PC-9 (cell line): ENCODE results near the gene SH3RF3. TPM values are rescaled to one million over a fixed set of nuclear protein-coding genes. Genes with fewer than 3 reads are reported as not detected.

Experiments
- BruUV-seq: library from RNA; stranded (reverse); fragments of 400-500 nt; replicated peaks from 2 replicates; lab custom pipeline; 2021; lab: Mats Ljungman, UMichigan
- CTCF ChIA-PET: fragments of 300-600 bp; sonication (Branson Sonifier 250); formaldehyde crosslinking; loops from one replicate; lab custom pipeline; 2022; ENCODE audit warnings: antibody characterized with exemption; lab: Charles Lee
- POLR2A ChIA-PET: fragments of 300-600 bp; sonication (Branson Sonifier 250); formaldehyde crosslinking; loops from one replicate; lab custom pipeline; 2022; ENCODE audit warnings: antibody characterized with exemption; ENCODE audit not compliant: unreplicated experiment; lab: Charles Lee
- DNase-seq, 2 experiments: peaks; one replicate each; pipeline versions ENCODE4 v3.0.0 to v3.0.0-alpha.2; 2015 to 2022; ENCODE audit warnings: mixed read lengths in 1 of 2
- H2AFZ ChIP-seq: fragments of 200-600 bp; sonication (generic); 2 replicates; pipeline ENCODE4 v1.8.1; 2017; ENCODE audit warnings: antibody characterized with exemption
- H3F3A ChIP-seq: fragments of 200-600 bp; sonication (generic); 2 replicates; pipeline ENCODE4 v1.8.1; 2017; ENCODE audit warnings: antibody characterized with exemption, mild to moderate bottlenecking, low read depth; ENCODE audit not compliant: insufficient read depth
- H3K27ac ChIP-seq: fragments of 200-600 bp; sonication (generic); 2 replicates; pipeline ENCODE4 v1.6.1; 2016; ENCODE audit warnings: mixed run types
- H3K27me3 ChIP-seq: fragments of 200-600 bp; sonication (generic); 2 replicates; pipeline ENCODE4 v1.6.1; 2016; ENCODE audit warnings: low read depth, mixed run types; ENCODE audit not compliant: insufficient read depth
- H3K36me3 ChIP-seq: fragments of 200-600 bp; sonication (generic); 2 replicates; pipeline ENCODE4 v1.6.1; 2016; ENCODE audit warnings: low read depth, mixed run types
- H3K4me1 ChIP-seq: fragments of 200-600 bp; sonication (generic); replicated peaks from 2 replicates; pipeline ENCODE4 v1.6.1; 2016; ENCODE audit warnings: mixed run types; ENCODE audit not compliant: insufficient read depth
- H3K4me2 ChIP-seq: fragments of 200-600 bp; sonication (generic); 2 replicates; pipeline ENCODE4 v1.6.1; 2017; ENCODE audit warnings: mixed run types
- H3K4me3 ChIP-seq: fragments of 200-600 bp; sonication (generic); 2 replicates; pipeline ENCODE4 v1.6.1; 2016; ENCODE audit warnings: mixed run types
- H3K79me2 ChIP-seq: fragments of 200-600 bp; sonication (generic); 2 replicates; pipeline ENCODE4 v1.6.1; 2017; ENCODE audit warnings: low read depth, mixed run types
- H3K9me2 ChIP-seq: fragments of 200-600 bp; sonication (generic); 2 replicates; pipeline ENCODE4 v1.8.1; 2017; ENCODE audit warnings: mild to moderate bottlenecking; ENCODE audit not compliant: insufficient read depth
- H3K9me3 ChIP-seq: fragments of 200-600 bp; sonication (generic); 2 replicates; pipeline ENCODE4 v1.8.1; 2016; ENCODE audit warnings: low read depth; ENCODE audit not compliant: insufficient read depth
- H4K20me1 ChIP-seq: fragments of 200-600 bp; sonication (generic); 2 replicates; pipeline ENCODE4 v1.8.1; 2017; ENCODE audit not compliant: insufficient read depth
- CTCF ChIP-seq: fragments of 200-600 bp; sonication (generic); conservative IDR thresholded peaks from 2 replicates; pipeline ENCODE4 v1.6.1; 2017; ENCODE audit warnings: mixed run types, antibody characterized with exemption, mild to moderate bottlenecking, moderate library complexity
- EZH2 ChIP-seq: fragments of 200-600 bp; sonication (generic); IDR thresholded peaks from 2 replicates; pipeline ENCODE4 v1.8.0; 2017; ENCODE audit warnings: antibody characterized with exemption, low read depth
- intact Hi-C: fragments of 100-400 bp; cut with micrococcal nuclease; formaldehyde crosslinking; loops from one replicate; pipeline ENCODE4 v1.10.0; 2022; ENCODE audit not compliant: unreplicated experiment
- total RNA-seq: library from RNA; stranded (reverse); gene quantifications from 2 replicates; pipeline ENCODE4 v1.2.3, GENCODE V29; 2021

Gene SH3RF3
- total RNA-seq, 1 experiment from 2014 or later, result 6.1 TPM

DNA sequence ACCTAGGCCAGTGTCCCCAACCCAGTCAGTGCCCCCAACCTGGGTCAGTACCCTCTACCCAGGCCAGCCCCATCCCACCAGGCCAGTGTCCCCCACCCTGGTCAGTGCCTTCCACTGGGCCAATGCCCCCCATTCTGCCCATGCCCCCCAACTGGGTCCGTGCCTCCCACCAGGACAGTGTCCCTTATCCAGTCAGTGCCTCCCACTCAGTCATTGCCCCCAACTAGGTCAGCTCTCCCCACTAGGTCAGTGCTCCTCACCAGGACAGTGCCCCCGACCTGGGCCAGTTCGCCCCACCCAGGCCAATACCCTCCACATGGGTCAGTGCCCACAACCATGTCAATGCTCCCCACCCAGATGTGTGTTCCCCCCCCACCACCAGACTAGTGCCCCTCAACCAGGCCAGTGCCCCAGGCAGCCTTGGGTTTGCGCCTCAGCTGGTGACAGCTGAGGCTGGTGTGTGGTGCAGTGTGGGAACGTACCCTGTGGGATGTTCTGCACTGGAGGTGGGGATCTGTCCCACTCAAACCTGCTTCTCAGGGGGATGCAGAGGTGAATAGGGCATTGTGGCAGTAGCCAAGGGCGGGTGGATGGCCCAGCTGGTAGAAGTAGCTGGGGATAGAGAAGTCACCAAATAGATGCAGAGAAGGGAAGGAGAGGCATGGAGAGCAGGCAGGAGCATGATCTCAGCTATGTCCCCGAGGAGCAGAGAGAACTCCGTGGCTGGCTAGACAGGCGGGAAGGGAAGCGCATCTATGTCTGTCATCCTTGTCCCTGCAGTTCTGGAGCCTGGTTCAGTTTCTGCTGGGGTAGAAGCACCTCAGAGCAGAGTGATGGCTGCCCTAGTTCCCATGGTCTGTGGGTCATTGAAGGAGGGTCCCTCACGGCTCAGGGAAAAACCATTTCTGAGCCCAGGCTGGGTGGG lies 168.8 kb downstream of the SH3RF3 start:
- Histone ChIP-seq H2AFZ (no peak overlapping the region), H3K27me3 (no peaks in the 10 kb centered on the region), H3K4me3 (no peak overlapping the region), H3K9me2 (no peaks in the 10 kb centered on the region), H4K20me1 (no peaks in the 10 kb centered on the region; the same call in 1 of the 2 replicates), H3K4me2 (no peak overlapping the region), H3K36me3 (no peaks in the 10 kb centered on the region), H3K27ac (no peak overlapping the region), H3K9me3 (no peaks in the 10 kb centered on the region; the same call in 1 of the 2 replicates), H3F3A (no peaks in the 10 kb centered on the region), H3K4me1 (no peaks in the 10 kb centered on the region), H3K79me2 (peaks cover 2% of the 10 kb centered on the region; the same call in 1 of the 2 replicates)
- ChIA-PET POLR2A (no interaction called here), CTCF (no interaction called here)
- intact Hi-C loops, result no loop called here
- TF ChIP-seq CTCF, result no peak
- no peak for TF ChIP-seq EZH2
- DNase-seq, result no peak
- no TSS peak for BruUV-seq

GRCh38 chr2:109298851-109299250 lies 169.8 kb downstream of the SH3RF3 start:
- no peak overlapping the region for H3K4me3 ChIP-seq
- H3K9me2 ChIP-seq, result no peaks in the 10 kb centered on the region
- BruUV-seq, result no TSS peak
- no peaks in the 10 kb centered on the region; the same call in 1 of the 2 replicates for H4K20me1 ChIP-seq
- H3K27me3 ChIP-seq, result no peaks in the 10 kb centered on the region
- no peaks in the 10 kb centered on the region for H3F3A ChIP-seq
- DNase-seq, result no peak
- TF ChIP-seq CTCF (no peak), EZH2 (no peak)
- no peak overlapping the region for H3K27ac ChIP-seq
- intact Hi-C loops, result no loop called here
- H3K9me3 ChIP-seq, result no peaks in the 10 kb centered on the region; the same call in 1 of the 2 replicates
- no peak overlapping the region for H2AFZ ChIP-seq
- H3K36me3 ChIP-seq, result no peaks in the 10 kb centered on the region
- POLR2A ChIA-PET, result no interaction called here
- H3K79me2 ChIP-seq, result peaks cover 2% of the 10 kb centered on the region; the same call in 1 of the 2 replicates
- H3K4me2 ChIP-seq, result no peak overlapping the region
- CTCF ChIA-PET, result no interaction called here
- no peaks in the 10 kb centered on the region for H3K4me1 ChIP-seq

- no peaks in the 10 kb centered on the region for H3F3A ChIP-seq
- no TSS peak for BruUV-seq
- no peaks in the 10 kb centered on the region for H3K9me3 ChIP-seq
- H3K4me1 ChIP-seq, result no peaks in the 10 kb centered on the region
- ChIA-PET POLR2A (no interaction called here), CTCF (no interaction called here)
- no peak overlapping the region for H2AFZ ChIP-seq
- no peaks in the 10 kb centered on the region; the same call in 1 of the 2 replicates for H4K20me1 ChIP-seq
- H3K79me2 ChIP-seq, result peaks cover 2% of the 10 kb centered on the region; the same call in 1 of the 2 replicates
- TF ChIP-seq CTCF (no peak), EZH2 (no peak)
- no peaks in the 10 kb centered on the region for H3K36me3 ChIP-seq
- no peak overlapping the region for H3K4me2 ChIP-seq
- H3K27ac ChIP-seq, result no peak overlapping the region
- intact Hi-C loops, result no loop called here
- no peak for DNase-seq
- no peak overlapping the region for H3K4me3 ChIP-seq
- H3K27me3 ChIP-seq, result no peaks in the 10 kb centered on the region
- no peaks in the 10 kb centered on the region for H3K9me2 ChIP-seq
Observed at GRCh38 chr2:109299536-109299935, 170.5 kb downstream of the SH3RF3 start.
